GM18498 (cell line): ENCODE data around the gene WSCD1.

ENCODE experiments used
- ATAC-seq: cut with Tn5 transposase; IDR thresholded peaks from one replicate; pipeline ENCODE4 v1.9.1; 2021; ENCODE audit warnings: mild to moderate bottlenecking, moderate library complexity; ENCODE audit not compliant: unreplicated experiment

Gene WSCD1

GRCh38 chr17:6059406-6059805 lies 10.8 kb upstream of the WSCD1 start:
- ATAC-seq: no peak

- ATAC-seq: no peak
Measured at GRCh38 chr17:6061290-6061689, 8.9 kb upstream of the WSCD1 start.

- no peak for ATAC-seq
Measured at GRCh38 chr17:6064868-6065267, 5.3 kb upstream of the WSCD1 start.

GRCh38 chr17:6065351-6065750 lies 4.8 kb upstream of the WSCD1 start:
- no peak for ATAC-seq

GRCh38 chr17:6066183-6066948 lies 3.8 kb upstream of the WSCD1 start:
- ATAC-seq: no peak

- no peak for ATAC-seq
Measured at GRCh38 chr17:6067060-6067459, 3.1 kb upstream of the WSCD1 start.

- no peak for ATAC-seq
Measured at GRCh38 chr17:6070430-6070912, 292 bp downstream of the WSCD1 start.

- ATAC-seq: no peak
Measured at GRCh38 chr17:6070913-6071511, 833 bp downstream of the WSCD1 start.

GRCh38 chr17:6071528-6072065 lies 1.4 kb downstream of the WSCD1 start:
- ATAC-seq: no peak

GRCh38 chr17:6072157-6072556 lies 2.0 kb downstream of the WSCD1 start:
- ATAC-seq: no peak

- ATAC-seq: no peak
Measured at GRCh38 chr17:6072611-6073010, 2.4 kb downstream of the WSCD1 start.

- no peak for ATAC-seq
Measured at GRCh38 chr17:6073620-6074019, 3.4 kb downstream of the WSCD1 start.

- ATAC-seq: no peak
Measured at GRCh38 chr17:6075050-6075449, 4.9 kb downstream of the WSCD1 start.

GRCh38 chr17:6075845-6076244 lies 5.7 kb downstream of the WSCD1 start:
- ATAC-seq: no peak

- ATAC-seq: no peak
Measured at GRCh38 chr17:6077752-6078151, 7.6 kb downstream of the WSCD1 start.

GRCh38 chr17:6078458-6078871 lies 8.3 kb downstream of the WSCD1 start:
- ATAC-seq: no peak

- ATAC-seq: no peak
Measured at GRCh38 chr17:6079155-6079888, 9.1 kb downstream of the WSCD1 start.

- no peak for ATAC-seq
Measured at GRCh38 chr17:6079960-6080359, 9.8 kb downstream of the WSCD1 start.

GRCh38 chr17:6080711-6081430 lies 10.7 kb downstream of the WSCD1 start:
- ATAC-seq: no peak

- no peak for ATAC-seq
Measured at GRCh38 chr17:6082335-6082734, 12.2 kb downstream of the WSCD1 start.
